Activated CD4-positive, alpha-beta T cell treated with anti-CD3 and anti-CD28 coated beads for 4 hours (primary cell): ENCODE measurements around the gene ZNF77.
"Not testable (repeated sequence)": the region's sequence is repeated elsewhere in the genome, so short reads cannot be mapped to it uniquely, and the experiment has no call there.

ENCODE experiments used
- DNase-seq, 2 donors: peaks; one replicate each; pipeline ENCODE4 v3.0.0-alpha.2; 2020

ZNF77 gene

DNA sequence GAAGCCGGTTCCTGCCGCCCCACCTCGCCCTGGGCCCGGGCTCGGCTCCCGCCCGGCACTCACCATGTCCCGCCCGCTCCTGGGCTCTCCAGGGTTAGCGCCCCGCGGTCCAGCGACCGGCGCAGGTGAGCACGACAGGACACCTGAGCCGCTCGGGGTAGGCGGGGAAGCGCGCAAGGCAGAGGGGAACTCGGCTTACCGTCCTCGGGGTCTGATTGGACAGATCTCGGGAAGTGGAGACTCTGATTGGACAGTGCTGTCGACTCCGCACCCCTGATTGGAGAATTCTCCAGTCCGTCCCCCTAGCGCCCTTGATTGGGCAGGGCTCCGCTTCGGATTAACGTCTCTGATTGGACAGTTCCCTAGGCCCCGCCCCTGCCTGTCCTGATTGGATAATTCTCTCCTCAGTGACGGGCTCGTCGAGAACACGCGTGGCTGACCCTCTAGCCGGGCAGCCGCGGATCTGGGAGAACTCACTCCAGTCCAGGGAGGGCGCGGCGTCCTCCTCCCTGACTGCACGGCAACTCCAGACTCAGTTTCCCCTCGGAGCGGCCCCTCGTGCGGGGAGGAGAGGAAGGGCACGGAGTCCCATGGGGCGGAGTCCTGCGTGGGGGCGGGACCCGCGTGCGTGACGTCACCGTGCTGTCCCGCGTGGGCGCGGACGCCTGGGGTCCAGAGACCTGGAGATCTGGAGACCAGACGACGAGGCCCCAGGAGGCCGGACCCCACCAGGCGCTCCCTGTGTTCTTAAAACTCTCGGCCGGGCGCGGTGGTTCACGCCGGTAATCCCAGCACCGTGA is at the start of gene ZNF77:
TSS of gene ZNF77 (minus strand) at position 197 of the 800 bp plus-strand sequence. CDS start at position 66, 131 bp downstream.
- DNase-seq: peak; percentile 99 to 100

DNA sequence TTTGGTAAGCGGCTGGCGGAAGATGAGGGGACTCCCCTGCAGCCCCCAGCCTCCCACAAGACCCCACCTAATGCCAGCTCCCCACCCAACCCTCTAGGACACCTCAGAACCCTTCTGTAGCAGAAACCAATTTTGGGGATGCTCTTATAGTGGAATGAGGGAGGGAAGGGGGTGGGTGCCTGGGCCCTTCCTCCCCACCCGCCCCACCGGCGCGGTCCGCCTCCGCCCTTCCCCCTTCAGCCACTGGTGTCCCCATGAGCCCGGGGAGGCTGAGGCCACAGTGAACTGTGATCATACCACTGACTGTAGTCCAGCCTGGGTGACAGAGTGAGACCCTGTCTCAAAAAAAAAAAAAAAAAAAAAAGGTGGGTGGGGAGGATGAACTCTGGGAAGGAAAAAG is 48.8 kb upstream of the ZNF77 start:
- DNase-seq: no peak

DNA sequence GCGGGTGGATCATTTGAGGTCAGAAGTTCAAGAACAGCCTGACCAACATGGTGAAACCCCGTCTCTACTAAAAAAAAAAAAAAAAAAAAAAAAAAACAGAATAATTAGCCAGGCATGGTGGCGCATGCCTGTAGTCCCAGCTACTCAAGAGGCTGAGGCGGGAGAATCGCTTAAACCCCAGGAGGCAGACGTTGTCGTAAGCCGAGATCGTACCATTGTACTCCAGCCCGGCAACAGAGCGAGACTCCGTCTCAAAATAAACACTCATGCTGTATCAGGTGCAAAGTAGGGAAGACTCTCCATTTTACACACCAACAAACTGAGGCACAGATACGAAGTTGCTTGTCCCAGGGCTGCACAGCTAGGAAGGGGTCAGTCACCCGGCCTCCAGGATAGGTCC is 48.2 kb upstream of the ZNF77 start:
- no peak for DNase-seq

DNA sequence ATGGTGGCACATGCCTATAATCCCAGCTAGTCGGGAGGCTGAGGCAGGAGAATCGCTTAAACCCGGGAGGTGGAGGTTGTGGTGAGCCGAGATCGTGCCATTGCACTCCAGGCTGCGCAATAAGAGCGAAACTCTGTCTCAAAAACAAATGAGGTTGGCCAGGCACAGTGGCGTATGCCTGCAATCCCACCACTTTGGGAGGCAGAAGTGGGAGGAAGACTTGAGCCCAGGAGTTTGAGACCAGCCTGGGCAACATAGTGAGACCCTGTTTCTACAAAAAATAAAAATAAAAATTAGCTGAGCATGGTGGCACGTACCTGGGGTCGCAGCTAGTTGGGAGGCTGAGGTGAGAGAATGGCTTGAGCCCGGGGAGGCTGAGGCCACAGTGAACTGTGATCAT is 47.6 kb upstream of the ZNF77 start:
- not testable (repeated sequence) for DNase-seq

DNA sequence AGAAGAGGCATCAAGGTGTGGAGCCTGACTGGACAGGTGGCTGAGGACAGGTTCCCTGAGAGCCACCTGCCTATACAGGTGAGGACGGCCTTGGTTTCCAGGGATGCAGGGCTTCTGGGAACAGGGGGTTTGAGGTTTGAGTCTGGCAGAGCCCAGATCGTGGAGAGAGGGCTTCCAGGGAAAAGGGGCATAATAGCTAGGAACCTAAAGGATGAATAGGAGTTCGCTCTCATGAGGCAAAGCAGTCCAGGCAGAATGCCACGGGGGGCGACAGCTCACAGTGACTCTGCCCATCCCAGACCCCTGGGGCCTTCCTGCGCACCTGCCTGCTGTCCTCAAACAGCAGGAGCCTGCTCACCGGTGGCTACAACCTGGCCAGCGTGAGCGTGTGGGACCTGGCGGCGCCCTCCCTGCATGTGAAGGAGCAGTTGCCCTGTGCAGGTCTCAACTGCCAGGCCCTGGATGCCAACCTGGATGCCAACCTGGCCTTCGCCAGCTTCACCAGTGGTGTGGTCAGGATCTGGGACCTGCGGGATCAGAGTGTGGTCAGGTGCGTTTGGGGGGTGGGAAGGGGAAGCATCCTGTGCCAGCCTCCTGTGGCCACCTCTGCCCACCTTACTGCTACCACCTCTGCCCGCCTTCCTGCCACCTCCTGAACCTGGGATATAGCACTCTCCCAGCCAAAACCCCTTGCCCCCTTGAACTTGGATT is 44.6 kb upstream of the ZNF77 start:
- no peak for DNase-seq

DNA sequence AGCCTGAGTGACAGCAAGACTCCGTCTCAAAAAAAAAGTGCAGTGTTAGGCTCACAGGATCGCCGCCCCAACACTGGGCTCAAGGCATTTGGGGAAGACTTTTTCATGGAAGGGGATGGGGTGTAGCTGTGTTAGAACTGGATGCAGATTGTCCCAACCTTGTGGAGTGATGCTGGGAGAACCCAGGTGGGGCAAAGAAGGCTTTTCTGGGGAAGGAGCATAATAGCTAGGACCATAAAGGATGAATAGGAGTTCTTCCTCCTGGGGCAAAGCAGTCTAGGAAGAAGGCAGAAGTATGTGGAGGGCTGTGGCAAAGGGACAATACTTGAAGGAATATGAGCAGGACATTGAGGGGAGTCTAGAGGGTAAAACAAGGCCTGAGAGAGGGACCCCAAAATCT is 43.8 kb upstream of the ZNF77 start:
- no peak for DNase-seq

DNA sequence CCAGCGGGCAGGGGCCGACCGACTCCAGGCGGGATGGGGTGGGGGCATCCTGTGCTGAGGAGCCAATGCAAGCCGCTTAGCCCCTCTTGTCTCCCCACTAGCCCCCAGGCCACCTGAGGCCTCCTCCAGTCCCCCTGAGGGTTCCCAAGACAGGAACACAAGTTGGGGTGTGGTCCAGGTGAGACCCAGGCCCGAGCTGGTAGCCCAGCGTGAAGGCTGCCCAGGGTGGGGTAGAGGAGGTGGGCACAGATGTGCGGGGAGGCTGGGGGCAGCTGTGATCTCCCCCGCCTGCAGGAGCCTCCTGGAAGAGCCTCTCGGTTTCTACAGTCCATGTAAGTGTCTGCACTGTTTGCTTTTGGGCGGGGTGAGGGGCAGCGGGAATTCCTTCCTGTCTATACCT is 43.0 kb upstream of the ZNF77 start:
- no peak for DNase-seq

DNA sequence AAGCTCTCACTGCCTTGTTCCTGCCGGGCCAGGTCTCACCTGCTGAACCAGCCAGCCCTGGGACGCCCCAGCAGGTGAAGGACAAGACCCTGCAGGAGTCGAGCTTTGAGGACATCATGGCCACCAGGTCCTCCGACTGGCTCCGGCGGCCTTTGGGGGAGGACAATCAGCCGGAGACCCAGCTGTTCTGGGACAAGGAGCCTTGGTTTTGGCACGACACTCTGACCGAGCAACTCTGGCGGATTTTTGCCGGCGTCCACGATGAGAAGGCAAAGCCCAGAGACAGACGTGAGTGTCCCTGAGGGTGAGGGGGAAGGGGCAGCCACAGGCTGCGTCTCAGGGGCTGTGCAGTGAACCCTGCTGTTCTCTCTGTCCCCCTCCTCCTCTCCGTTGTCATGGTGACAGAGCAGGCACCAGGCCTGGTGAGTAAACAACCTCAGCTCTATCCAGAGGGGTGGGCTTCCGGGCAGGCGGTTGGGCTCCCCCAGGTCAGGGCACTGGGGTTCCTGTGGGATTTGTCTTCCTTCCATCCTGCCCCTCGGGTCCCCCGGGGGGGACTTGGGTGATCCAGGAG is 42.3 kb upstream of the ZNF77 start:
- DNase-seq: no peak

DNA sequence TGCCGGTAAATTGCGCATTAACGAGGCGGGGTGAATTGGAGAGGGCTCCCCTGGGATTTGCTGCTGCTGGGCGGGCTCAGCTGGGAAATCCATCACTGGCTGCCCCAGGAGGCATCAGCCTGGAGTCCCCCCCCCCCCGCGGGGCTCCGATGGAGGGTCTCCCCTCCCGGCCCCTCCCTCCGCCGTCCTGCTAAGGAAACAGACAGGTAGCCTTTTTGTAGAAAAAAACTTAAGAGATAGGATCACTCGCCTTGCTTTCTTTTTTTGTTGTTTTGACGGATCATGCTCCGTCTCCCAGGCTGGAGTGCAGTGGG is 39.4 kb upstream of the ZNF77 start:
- DNase-seq: no peak

DNA sequence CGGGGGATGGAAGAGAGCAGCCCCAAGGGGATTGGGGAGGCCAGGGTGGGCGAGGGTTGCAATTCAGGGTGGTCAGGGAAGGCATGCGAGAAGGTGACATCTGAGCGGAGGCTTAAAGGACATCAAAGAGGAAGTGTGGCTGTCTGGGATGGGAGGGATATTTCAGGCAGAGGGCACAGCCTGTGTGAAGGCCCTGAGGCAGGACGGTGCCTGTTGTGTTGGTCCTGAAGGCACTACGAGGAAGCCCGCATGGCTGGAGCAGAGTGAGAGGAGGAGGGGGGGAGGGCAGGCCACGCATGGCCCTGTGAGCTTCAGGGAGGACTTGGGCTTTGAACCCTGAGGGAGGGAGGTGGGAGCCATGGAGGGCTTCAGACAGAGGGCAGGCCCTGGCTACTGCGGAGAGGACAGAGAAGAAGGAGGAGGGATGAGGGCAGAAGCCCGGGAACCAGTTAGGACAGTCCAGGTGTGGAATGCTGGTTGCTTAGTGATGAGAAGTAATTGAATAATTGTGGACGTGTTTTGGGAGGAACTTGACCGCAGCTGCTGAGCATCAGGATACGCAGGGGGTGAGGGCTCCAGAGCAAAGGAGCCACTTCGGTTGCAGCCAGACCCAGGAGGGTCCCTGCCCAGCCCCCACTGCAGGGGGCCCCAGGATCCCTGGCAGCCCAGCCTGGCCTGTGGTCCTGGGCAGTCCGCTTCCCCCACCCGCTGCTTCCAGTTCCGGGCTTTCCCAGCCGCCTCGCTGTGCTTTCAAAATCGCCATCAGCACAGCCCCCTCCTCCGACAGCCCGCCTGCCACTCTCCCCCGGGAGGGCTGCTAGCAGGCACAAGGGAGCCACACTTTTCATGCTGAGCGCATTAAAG is 38.8 kb upstream of the ZNF77 start:
- no peak for DNase-seq

DNA sequence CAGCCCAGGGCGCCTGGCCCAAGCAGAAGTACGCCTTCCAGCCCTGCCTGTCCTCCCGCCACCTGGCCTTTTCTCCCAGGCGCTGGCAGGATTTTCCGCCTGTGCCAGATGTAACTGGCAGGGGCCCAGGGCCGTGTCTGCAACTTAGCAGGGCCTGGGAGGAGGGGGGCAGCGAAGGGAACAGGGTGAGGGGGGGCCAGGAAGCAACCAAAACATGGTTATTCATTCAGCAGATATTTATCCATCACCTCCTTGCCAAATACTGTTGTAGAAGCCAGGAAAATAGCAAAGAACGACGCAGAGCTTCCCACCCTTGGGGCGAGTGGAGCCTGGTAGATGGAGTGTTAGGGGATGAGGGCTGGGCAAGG is 38.2 kb upstream of the ZNF77 start:
- no peak for DNase-seq

DNA sequence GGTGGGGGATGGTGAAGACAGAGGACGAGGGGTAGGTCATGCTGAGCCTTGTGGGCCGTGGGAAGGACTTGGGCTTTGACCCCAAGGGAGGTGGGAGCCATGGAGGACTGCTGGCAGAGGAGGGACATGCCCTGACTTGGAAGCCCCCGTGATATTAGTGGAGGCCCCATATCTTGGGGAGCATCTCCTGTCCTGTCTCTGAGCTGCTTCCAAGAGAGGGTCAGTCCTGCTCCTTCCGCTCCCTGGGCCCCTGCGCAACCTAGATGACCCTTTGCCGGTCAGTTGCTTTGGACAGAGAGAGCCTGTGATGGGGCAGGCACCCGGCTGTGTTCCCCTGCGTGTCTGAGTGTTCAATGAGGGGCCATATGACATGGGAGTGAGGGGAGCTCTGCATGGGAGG is 37.8 kb upstream of the ZNF77 start:
- no peak for DNase-seq

DNA sequence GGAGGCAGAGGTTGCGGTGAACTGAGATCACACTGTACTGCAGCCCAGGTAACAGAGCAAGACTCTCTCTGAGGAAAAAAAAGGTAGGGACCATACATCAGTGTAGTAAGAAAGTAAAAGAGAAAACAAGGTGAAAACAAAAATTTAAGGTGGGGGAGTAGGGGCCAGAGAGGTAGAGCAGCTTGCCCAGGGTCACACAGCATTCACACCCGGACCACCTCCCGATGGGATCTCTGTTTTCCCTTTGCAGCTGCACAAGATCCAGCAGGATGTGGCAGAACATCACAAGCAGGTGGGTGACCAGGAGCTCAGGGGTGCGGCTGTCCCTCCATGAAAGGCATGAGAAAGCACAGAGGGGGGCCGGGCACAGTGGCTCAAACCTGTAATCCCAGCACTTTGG is 37.1 kb upstream of the ZNF77 start:
- DNase-seq: no peak

DNA sequence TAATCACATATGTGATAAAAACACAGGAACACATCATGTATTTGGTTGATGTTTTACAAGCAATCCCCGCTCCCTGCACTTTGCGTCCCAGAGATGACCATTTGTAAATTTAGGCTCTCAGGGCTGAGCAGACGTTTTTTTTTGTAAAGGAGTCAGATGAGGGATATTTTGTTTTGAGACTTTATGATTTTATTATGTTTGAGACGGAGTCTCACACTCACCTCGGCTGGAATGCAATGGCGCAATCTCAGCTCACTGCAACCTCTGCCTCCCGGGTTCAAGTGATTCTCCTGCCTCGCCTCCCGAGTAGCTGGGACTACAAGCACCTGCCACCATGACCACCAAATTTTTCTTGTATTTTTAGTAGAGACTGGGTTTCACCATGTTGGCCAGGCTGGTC is 34.0 kb upstream of the ZNF77 start:
- no peak for DNase-seq

DNA sequence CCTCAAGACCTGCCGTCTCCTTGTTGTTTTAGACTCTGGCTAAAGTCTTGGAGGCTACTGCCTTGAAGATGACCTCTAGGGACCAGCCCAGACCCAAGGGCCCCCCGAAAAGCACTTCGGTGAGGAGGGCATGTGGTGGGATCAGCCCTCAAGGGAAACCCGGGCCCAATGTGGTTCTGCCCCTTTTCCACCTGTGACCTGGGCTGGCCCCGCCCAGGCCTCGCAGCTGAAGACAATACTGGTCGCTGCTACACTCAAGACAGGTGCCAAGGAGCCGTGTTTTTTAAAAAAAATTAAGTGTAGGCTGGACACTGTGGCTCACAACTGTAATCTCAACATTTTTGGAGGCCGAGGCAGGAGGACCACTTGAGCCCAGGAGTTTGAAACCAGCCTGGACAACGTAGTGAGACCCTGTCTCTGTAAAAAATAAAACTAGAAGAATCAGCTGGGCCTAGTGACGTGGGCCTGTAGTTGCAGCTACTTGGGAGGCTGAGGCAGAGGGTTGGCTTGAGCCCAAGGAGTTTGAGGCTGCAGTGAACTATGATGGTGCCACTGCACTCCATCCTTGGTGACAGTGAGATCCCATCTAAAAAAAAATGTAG is 33.5 kb upstream of the ZNF77 start:
- no peak for DNase-seq

DNA sequence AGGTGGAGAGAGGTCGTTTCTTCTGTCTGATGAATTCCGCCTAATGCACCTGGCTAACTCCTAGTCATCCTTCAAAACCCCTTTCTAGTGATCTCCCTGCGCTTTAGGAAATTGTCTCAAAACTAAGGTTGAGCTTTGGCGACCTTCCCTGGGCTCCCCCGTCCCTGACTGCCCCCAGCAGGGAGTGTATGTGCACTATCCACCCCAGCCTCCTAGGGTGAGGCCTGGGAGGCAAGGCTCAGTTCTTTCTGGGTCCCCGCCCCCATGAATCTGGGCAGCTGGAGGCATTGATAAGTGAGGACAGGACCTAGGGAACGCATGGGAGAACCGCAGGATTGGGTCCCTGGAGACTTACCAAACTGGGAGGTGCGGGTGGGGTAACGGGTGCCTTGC is 33.0 kb upstream of the ZNF77 start:
- DNase-seq: no peak

DNA sequence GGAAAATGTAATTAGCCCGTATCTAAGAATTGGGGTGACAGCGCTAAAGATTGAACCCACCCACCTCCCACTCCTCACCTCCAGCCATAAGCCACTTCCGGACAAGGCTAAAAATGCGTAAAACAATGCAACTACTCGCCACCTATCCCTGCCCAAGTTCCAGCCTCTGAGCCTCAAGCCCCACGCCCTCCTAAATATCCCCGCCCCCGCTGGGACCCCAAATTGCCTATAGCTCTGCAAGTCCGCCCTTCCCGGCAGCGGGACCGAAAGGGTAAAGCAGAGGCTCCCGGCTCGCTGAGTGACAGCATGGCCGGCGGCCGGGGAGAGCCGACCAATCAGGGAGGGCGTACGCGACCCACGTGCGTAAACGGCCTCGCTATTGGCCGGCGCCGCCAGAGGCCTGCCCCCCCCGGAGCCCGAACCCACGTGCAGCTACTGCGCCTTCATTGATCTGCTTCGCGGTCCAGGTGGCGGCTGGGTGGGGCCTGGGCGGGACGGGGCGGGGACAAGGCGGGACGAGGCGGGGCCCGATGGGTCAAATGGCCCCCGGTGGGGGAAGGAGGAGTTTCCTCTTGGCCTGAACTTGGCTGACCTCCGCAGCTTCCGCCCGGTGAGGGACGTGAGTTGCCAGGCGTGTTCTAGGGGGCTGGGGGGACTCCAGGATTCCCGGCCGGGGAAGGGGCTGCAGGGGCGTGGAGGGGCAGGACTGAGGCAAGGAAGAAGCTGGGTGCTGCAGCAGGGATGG is 32.4 kb upstream of the ZNF77 start, which contains the start of gene TLE6:
TSS of gene TLE6 (plus strand) at position 564 of the 745 bp plus-strand sequence. CDS start 670 bp downstream, outside the sequence.
- DNase-seq: peak; percentile 91 to 94

DNA sequence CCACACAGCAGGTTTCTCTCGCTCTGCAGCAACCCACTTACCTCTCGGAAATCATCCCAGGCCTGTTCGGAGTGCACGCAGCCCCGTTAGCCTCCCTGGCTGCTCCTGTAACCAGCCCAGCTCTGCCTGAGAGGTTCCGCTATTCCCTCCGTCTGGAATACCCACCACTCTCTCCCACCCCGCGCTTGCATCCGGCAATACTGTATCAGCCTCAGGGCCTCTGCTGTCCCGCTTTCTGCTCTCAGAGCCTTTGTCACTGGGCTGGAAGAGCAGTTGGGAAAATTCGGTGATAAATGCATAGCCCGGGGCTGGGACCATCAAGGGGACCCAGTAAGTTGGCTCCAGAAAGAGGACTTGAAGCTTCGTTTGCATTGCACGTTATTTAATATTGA is 31.8 kb upstream of the ZNF77 start:
- no peak for DNase-seq

DNA sequence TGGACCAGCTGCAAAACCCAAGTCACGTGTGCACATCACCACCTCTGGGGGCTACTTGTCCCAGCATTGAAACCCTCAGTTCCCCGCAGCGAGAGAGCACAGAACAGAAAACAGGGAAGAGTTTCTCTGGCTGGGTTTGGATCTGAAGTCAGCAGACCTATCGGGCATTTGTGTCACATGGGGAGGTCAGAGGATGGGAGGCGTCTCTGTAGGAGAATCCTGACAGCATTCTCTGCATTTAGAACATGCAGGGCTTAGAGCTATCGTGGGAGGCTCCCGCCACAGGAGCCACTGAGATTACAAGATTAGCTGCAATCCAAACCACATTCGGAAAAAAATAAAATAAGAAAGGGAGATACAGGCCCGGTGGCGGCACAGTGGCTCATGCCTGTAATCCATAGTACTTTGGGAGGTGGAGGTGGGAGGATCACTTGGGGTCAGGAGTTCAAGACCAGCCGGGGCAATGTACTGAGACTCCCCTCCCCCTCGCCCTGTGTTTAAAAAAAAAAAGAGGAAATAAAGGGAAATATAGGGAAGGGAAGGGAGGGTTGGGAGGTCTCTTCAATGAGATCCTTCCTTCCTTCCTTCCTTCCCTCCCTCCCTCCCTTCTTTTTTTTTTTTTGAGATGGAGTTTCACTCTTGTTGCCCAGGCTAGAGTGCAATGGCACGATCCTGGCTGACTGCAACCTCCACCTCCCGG is 29.7 kb upstream of the ZNF77 start:
- no peak for DNase-seq

DNA sequence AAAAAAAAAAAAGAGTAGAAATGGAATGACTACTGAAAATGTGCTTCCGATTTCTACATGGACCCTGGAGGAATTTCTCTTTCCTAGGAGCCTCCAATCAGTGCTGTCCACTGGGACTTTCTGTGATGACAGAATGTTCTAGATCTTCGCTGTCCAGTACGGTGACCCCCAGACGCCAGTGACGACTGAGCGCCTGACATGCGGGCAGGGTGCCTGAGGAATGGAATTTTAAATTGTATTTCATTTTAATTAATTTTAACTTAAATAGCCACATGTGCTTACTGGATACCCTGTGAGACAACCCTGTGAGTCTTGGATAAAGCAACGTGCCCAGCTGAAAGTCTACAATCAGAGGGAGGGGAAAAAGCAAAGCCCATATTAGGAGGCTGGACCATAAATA is 28.5 kb upstream of the ZNF77 start:
- no peak for DNase-seq

DNA sequence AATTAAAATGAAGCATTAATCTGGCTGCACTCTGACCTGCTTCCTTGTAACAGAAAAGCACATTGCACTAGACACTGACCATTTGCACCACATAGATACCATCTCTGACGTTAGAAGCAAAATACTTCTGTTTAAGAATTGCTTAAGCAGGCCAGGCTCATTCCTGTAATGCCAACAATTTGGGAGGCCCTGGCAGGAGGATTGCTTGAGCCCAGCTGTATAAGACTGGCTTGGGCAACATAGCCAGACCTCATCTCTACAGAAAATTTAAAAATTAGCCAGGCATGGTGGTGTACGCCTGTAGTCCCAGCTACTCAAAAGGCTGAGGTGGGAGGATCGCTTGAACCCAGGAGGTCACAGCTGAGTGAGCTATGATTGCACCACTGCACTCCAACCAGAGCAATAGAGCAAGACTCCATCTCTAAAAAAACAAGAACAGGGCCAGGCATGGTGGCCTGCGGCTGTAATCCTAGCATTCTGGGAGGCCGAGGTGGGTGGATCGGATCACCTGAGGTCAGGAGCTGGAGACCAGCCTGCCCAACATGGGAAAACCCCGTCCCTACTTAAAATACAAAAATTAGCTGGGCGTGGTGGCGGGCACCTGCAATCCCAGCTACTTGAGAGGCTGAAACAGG is 25.5 kb upstream of the ZNF77 start:
- no peak for DNase-seq
